Activated CD4-positive, CD25-positive, alpha-beta regulatory T cell treated with anti-CD3 and anti-CD28 coated beads, Interleukin-2, amount 50 U/mL, for 24 hours (primary cell): Measurements from ENCODE around the gene TMEM266.

Source experiments
- ATAC-seq, 2 donors: fragments of 150-1000 bp; cut with Tn5 transposase; one replicate each; pipeline ENCODE4 v1.10.0; 2021; ENCODE audit warnings: mild to moderate bottlenecking in 1 of 2, moderate library complexity in 1 of 2

Gene TMEM266

DNA sequence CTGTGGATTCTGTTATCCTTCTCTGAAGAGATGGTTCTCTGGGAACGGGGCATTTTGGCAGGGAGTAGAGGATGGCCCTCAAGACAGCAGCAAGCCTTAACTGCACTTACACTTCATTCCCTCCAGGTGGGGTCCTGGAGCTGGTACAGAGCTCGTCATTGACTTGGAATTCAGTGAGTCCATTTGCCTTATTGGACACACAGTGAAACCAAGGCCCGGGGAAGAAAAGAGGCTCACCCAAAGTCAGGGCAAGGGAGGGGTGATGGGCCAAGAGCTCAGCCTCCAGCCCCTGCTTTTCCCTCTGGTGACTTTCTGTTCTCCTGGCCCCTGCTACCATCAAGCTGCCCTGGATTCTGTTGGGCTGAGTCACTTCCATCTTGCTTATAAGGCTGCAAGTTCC lies 125.9 kb downstream of the TMEM266 start:
- no peak for ATAC-seq

DNA sequence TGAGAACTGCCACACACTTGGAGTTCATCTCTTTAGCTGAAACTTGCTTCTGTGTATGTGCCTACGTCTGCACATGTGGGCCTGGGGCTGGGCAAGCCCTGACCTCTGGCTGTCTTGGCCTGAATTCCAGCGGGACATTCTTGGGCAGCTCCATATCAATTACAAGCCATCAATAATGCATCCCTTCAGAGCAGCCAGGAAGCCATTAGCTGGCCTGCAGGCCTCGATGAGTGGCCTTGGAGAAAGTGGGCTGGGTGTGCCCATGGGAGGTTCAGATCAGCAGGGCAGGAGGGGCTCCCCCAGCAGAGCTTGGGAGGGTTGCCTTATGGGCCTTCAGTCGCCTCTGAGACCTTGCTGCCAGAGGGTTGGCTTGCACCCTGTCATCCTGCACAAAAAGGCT lies 127.4 kb downstream of the TMEM266 start:
- ATAC-seq, result no peak

GRCh38 chr15:76189106-76189505 lies 129.3 kb downstream of the TMEM266 start:
- ATAC-seq, result no peak

- ATAC-seq, result no peak
Observed at GRCh38 chr15:76190070-76190564, 130.3 kb downstream of the TMEM266 start.

DNA sequence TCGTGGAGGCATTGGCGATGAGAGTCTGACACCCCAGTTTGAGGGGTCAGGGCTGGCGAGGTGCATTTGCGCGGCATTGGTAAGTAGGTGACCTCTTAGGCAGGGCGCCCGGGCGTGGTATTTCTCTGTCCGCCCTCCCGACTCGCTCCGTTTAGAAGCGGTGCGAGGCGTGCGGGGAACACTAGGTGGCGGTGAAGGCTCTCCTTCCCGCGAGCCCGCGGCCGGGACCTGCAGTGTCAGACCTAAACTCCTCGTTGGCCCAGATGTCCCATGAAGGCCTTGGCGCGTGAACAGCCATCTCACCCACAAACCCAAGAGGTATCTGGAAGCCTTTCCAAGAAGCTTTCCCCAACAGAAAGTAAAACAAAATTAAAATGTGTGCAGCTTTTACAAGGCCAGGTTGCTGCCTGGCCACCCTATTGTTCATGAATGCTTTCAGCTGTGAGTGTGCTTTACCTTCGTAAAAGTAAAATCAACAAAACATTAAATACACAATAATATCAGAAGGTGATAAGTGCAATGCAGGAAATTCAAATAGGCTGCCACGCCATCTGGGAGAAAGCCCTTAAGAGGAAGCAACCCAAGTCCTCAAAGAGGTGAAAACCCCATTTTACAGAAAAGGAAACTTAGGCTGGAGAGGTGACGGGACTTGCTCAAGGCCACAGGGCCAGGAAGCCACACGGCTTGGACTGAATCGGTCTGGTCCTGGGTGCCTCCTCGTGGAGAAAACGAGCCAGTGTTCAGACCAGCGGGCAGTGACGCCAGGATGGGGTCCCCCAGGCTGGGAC lies 131.2 kb downstream of the TMEM266 start:
- peak; percentile 82 to 87 for ATAC-seq

DNA sequence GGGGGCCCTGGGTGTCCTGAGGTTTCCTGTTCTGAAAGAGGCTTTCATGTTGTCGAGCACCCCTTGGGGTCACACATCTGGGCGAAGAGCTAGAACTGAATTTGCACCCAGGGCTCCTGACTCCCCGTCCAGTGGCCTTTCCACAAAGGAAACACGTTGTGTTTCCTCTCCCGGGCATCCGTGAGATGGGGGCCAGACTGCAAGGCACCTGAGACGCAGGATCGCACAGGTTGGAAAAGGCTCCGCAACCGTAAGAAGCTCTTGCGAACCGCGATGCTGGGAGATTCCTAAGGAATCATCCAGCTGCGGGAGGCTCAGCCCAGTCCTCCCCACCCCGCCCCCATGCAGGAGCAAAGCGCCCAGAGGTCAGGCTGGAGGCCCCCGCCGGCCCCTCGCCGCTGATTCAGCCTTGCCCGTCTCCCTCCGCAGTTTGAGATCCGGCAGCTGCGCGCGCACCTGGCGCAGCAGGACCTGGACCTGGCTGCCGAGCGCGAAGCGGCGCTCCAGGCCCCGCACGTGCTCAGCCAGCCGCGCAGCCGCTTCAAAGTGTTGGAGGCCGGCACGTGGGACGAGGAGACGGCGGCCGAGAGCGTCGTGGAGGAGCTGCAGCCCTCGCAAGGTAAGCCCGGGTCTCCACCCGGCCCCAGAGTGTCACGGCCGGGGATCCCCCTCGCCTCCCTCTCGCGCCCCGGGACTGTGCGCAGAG lies 131.9 kb downstream of the TMEM266 start:
- ATAC-seq, result no peak

DNA sequence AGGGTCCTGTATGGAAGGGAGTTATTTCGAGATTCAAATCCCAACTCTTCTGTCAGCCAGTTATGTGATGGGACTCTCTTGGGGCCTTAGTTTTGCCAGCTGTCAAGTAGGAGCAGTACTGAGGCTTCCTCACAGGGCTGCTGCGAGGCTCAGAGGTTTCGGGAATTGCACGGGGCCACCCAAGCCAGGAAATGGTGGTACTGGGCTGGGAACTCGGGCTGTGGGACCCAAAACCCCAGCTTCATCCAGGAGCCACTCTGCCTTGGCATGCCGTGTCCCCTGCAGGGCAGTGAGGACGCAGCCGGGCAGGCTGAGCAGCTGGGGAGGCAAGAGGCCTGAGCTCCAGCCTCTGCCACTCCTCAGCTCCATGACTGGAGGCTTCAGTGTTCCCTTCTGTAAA lies 132.9 kb downstream of the TMEM266 start:
- no peak for ATAC-seq

- no peak for ATAC-seq
Observed at GRCh38 chr15:76193934-76194333, 134.1 kb downstream of the TMEM266 start.

- no peak for ATAC-seq
Observed at GRCh38 chr15:76195506-76196268, 135.9 kb downstream of the TMEM266 start.

- peak in 1 of 2 donors; percentile 22 for ATAC-seq
Observed at GRCh38 chr15:76196269-76197231, 136.8 kb downstream of the TMEM266 start.

DNA sequence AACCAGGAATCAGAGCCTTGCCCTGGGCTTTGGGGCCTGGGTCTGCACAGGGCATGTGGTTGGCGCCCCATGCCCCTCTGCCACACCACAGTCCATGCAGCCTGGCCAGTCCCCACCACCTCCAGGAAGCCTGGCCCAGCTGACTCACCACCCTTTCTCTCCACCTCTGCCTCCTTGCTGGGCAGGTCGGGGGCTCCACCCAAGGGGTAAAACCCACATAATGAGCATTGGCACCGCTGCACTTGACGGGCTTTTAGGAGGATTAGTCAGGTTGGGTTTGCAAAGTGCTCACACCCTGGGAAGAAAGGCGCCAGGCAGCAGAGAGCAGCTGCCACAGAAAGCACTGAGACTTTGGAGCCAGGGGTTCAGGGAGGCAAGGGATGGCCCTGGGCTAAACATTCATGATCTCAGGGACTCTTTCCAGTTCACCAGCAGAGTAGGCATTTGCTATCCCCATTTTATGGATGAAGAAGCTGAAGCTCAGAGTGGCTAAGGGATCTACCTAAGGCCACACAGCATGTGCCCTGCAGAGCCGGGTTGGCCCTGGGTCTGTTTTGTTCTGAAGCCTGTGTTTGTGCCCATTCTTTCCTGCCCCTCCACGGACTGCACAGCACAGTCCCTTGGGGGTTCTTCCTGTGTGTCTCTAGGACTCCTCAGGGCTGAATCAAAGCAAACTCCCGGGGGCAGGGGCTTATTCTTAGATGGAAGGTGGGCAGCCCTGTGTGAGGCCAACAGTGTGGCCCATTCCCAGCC lies 138.1 kb downstream of the TMEM266 start:
- ATAC-seq, result peak in 1 of 2 donors; percentile 11

DNA sequence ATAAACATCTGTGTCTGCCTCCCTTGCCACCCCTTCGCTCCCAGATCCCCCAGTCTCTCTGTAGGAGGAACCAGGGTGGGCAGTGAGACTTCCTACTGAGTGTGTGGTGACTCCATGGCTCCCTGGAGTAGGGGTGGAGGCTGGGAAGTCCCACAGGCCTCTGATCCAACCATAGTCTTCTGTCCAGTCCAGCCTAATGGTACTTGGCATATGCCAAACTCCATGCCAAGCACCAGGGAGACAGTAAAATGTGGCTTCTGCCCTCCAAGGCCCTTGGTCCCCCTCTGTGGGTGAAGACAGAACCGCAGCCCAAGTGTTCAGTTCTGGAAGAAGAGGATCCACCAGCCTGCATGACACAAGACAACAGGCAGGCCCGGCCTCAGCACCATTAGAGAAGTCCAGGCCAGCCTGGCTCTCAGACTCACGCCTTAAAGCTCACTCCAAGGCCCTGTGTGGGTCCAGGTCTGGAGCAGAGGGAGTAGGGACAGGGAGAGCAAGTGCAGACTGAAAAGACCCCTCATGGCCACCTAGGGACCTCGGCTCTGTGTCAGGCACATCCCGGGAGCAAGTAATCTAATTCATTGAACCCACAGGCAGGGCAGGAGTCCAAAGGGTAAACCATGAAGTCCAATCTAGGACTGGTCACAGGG lies 138.8 kb downstream of the TMEM266 start:
- no peak for ATAC-seq

- ATAC-seq, result no peak
Observed at GRCh38 chr15:76199106-76200082, 139.6 kb downstream of the TMEM266 start.

DNA sequence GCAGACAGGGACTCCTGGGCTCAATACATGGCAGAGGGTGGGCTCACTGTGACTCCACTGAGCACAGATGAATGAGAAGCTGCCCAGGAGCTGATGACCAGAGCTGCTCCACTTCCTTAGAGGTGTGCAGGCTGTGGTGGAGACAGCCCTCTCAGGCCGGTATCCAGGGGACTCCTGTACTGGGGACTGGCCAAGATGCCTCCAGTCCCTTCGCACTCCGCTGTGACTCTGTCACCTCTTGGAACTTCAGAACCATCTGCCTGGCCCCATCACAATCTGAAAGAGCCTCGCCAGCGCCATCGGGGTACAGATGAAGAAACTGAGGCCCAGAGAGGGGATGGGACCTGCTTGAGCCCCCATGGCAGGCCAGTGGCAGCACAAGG lies 140.3 kb downstream of the TMEM266 start:
- no peak for ATAC-seq

DNA sequence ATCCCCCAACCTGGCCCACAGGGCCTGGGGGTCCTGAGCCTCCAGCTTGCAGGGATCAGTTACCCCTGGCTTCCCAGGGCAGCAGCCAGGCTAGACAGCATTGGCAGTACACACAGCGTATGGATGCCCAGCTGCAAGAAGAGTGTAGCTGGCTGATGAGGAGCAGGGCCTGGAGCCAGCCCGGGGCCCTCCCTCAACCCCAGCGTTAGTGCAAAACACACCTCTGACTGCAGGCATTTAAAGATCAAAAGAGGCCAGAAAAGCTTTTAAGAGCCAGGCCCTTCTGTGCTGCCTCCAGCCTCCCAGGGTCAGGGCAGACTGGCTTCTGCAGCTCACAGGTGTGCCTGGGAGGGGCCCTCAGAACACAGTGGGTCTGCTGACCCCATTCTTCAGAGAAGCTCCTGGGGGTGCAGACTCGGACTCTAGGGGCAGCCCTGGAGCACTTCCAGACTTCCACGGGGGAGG lies 140.9 kb downstream of the TMEM266 start:
- no peak for ATAC-seq

DNA sequence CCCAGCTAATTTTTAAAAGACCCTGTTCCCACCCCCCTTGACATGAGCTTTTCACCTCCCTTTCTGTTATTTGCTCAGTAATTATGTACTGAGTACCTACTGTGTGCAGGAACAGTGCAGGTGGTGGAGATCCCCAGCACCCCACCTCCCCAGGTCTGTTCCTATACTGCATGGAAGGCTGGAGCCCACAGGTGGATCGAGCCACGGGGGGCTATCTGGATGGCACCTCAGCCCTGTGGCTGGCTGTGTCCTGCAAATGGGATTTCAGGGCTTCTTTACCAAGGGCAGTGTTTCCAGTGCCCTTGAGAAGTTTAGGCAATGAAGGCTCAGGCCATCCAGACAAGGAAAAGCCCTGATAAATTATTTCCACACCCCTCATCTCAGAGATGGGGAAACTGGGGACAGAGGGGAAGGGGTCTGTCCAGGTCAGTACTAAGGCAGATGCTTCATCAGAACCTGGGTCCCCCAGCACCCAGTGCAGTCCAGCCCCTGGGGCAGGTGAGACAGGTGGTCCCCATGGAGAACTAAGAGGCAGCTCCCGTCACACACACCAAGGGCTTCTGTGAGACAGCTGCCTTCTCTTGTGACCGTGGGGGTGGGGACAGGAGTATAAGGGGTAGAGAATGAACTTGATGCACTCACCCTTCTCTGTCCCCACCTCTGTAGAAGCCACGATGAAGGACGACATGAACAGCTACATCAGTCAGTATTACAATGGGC lies 141.9 kb downstream of the TMEM266 start:
- ATAC-seq, result no peak

- no peak for ATAC-seq
Observed at GRCh38 chr15:76203346-76204108, 143.7 kb downstream of the TMEM266 start.
